GM12875 (cell line): ENCODE results near the gene ZFP30.

Experiments used
- H3K4me3 ChIP-seq: one replicate; pipeline ENCODE4 v1.5.1; 2011; ENCODE audit warnings: low read depth, low read length, control low read depth
- CTCF ChIP-seq: IDR thresholded peaks from 2 replicates; pipeline ENCODE4 v1.5.1; 2011; ENCODE audit warnings: low read depth, mild to moderate bottlenecking, control low read depth, inconsistent platforms, low read length, moderate library complexity, borderline replicate concordance; ENCODE audit not compliant: insufficient read depth

Gene ZFP30

GRCh38 chr19:37594982-37595382 is 60.3 kb downstream of the ZFP30 start:
- no peak for TF ChIP-seq CTCF
- peak overlapping the region; percentile 69 for H3K4me3 ChIP-seq

DNA sequence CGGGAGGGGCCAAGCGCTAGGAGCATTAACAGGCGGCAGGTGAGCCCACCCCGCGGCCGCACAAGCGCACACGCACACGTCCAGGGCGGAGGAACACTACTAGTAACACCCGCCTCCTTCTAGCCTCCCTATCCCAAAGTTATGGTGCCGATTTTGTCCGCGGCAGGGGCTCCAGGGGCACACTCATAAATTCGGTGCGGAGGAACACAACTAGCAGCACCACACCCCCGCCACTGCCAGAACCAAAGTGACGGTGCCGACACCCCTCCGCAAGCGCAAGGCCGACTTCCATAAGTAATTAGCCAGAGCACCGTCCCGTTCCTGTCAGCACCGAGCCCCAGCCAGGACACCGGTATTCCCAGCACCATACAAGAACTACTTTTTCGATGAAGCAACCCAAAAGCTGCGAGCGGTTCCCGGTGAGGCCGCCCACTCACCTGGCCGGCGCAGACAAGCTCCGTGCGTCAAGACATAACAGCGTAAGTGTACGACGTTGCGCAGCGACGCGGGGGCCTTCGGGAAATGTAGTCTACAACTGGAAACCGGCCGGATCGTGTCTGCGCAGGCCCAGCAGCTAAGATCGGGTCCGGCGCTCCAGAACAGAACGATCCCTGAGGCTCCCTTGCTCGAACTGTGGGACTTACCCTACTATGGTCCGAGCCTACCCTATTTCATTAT is 60.8 kb downstream of the ZFP30 start, which contains the start of the genes ZNF540 and ZNF571:
ZNF540 (plus strand) TSS at position 573 of the 678 bp plus-strand sequence. CDS start 3,572 bp downstream, outside the sequence.
ZNF571 (minus strand) TSS at position 489 of the 678 bp plus-strand sequence. CDS start 8,116 bp downstream, outside the sequence.
- peak within 1 kb of the TSS; percentile 69 for H3K4me3 ChIP-seq
- TF ChIP-seq CTCF = no peak

DNA sequence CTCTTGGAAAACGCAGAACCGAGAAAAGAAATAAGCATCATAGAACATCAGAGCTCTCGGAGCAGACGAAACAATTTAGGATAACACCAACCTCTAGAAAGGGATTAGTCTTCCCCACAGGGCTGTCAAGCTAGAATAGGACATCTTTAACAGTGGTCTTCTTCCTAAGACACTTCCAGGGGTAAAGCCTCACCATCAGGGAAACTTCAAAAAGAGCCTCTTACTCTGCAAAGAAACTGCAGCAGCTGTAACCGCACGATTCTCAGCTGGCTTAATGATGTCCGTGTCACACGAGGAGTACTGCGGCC is 61.3 kb downstream of the ZFP30 start:
- peak overlapping the region; percentile 69 for H3K4me3 ChIP-seq
- TF ChIP-seq CTCF = no peak

DNA sequence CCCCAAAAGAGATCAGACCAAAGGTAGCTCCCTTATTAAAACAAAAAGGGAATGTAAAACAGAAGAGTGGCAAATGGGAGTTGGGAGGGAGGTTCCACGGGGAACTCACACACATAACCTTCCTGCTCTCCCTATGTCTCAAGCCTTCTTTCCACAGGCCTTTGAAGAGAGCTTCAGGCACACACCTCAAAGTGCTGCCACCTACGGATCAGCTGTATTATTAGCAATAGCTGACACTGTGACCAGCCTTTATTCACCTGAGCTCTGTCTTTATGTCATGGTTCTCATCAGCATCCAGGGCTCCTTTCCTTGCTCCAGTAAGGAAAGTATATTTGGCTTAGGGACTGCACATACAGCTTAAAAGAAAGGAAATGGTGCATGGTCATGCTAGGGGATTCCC is 71.9 kb downstream of the ZFP30 start:
- no peak for TF ChIP-seq CTCF
- no peak overlapping the region for H3K4me3 ChIP-seq

DNA sequence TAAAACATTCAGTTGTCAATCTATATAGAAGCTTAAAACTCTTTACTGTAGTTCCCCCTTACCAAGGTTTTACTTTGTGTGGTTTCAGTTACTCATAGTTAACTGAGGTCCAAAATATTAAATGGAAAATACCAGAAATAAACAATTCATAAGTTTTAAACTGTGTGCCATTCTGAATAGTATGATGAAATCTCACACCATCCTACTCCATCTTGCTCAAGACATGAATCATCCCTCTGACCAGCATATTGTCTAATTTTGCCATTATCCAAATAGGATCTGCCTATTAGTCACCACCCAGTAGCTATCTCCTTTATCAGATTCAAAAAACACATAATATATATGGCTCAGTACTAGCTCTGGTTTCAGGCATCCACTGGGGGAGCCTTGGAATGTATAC is 83.1 kb downstream of the ZFP30 start:
- no peak for TF ChIP-seq CTCF
- no peak overlapping the region for H3K4me3 ChIP-seq

DNA sequence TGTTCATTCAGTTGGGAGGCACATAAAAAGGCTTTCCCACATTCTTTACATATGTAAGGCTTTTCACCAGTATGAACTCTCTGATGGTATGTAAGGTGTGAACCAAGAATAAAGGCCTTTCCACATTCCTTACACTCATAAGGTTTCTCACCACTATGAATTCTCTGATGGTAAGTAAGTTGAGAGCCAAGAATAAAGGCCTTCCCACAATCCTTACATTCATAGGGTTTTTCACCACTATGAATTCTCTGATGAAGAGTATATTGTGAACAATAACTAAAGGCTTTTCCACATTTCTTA is 89.9 kb downstream of the ZFP30 start:
- no peak overlapping the region for H3K4me3 ChIP-seq
- no peak for TF ChIP-seq CTCF

DNA sequence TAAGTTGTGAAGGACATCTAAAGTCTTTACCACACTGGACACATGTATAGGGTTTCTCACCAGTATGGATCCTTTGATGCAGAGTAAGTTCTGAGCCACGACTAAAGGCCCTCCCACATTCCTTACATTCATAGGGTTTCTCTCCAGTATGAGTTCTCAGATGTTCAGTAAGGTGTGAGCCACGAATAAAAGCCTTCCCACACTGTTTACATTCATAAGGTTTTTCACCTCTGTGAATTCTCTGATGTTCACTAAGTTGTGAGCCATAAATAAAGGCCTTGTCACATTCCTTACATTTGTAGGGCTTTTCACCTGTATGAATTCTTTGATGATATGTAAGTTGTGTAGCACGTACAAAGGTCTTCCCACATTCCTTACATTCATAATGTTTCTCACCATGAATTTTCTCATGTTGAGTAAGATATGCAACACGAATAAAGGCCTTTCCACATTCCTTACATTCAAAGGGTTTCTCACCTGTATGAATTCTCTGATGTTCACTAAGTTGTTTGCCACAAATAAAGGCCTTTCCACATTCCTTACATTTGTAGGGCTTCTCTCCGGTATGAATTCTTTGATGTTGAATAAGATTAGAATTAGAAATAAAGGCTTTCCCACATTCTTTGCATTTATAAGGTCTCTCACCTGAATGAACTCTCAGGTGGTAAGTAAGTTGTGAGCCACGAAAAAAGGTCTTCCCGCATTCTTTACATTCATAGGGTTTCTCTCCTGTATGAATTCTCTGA is 90.5 kb downstream of the ZFP30 start:
- H3K4me3 ChIP-seq = no peak overlapping the region
- no peak for TF ChIP-seq CTCF
